GM15510 (cell line): ENCODE data around the gene PARP3.
A peak's percentile ranks its signal among the peaks of the same experiment; 100 is the strongest.

Experiments
- POLR2A ChIP-seq: IDR thresholded peaks from 3 replicates; pipeline ENCODE4 v1.6.1; 2011; ENCODE audit warnings: borderline replicate concordance; ENCODE audit not compliant: insufficient read length; ENCODE audit errors: extremely low read depth

The PARP3 gene

GRCh38 chr3:51931756-51932155 is 10.4 kb upstream of the PARP3 start:
- TF ChIP-seq POLR2A: no peak

GRCh38 chr3:51932471-51933370 is 9.4 kb upstream of the PARP3 start:
- TF ChIP-seq POLR2A: no peak

DNA sequence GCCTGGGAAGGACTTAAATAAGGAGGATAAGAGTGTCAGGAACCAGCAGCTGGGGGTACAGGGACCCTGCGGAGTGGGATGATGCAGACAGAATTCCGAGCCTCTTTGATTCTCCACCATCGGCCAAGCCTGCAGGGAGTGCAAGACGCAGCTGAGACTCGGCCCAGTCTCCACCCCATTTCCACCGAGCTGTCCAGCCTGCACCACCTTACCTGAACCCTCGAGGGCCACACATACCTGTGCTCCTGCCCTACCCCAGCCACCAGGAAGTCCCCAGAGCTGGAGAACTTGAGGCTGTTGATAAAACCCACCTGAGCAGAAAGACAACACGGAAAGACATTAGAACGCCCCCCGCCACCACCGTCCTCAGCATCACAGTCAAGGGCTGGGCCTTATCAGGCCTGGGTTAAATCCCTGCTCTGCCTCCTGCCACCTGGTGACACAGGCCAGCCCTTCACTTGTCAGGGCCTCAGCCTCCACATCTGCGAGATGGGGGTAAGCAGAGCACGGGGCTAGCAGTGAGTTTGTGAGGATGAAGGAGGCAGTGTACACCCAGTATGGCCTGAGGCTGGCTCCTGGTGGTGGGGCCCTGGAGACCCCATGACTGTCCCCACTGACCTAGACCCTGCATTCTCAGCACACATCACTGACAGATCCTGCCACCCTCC is 8.6 kb upstream of the PARP3 start:
- TF ChIP-seq POLR2A: no peak

DNA sequence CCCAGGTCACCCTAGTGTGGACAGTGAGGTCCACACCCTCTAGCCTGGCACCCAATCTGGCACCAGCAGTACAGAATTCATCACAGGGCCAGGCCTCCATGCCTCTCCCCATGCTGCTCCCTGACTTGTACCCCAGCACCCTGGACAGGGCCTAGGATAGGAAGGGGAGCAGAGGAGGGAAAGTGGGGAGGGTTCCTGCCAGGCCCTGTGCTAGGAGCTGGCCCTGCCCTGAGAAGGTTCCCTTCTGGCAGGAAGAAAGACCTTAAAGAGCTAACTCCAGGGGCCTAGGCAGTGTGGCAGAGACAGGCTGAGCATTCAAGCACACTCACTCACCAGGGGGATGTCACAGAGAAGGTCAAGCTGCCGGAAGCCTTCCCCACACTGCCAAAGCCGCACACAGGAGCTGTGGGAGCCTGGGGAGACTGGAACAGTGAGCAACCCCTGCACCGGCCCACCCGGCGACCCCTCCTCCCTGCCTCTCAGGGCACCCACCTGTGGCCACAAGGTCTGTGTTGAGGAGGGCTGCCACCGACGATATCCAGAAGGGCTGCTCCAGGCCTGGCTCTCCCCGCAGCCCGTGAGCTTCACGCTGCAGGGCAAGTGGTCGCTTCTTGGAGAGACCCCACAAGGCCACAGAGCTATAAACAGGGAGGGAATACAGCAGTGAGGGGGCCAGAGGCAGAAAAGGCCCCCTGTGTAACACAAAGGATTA is 7.9 kb upstream of the PARP3 start:
- TF ChIP-seq POLR2A: no peak

DNA sequence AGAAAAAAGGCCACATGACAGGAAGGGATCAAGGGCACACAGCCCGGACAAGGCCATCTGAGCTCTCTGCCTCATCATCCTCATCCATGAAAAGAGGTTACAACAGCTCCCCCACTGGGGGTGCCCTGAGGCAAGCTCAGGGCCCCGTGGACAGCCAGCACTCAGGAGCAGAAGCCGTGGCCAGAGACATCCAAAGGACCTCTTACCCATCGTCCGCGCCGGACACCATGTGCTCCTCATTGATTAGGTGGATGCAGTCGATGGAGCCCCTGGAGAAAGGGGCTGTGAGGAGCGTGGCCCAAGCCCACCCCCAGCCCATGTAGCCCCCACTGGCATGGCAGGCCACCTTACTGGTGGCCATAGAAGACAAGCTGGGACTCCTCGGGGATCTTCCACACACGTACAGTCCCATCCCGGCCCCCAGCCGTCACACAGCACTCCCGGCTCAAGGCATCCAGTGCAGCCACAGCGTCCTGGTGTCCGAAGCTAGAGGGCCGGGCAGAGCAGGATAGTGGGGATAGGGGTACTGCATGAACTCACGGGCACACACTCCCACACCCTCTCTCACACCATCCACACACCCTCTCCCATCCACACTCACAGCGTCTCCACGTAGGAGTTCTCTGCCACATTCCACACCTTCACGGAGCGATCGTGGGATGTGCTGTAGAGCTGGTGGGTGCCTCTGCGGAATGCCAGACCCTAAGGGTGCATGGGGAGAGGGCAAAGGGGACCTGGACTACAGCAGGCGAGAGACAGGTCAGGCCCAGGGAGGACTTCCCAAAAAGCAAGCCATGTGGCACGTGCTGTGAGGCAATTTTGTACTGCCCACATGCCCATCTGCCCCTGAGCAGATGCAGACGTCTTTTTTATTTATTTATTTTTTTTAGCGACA is 6.9 kb upstream of the PARP3 start:
- TF ChIP-seq POLR2A: no peak

GRCh38 chr3:51935886-51936755 is 6.0 kb upstream of the PARP3 start:
- TF ChIP-seq POLR2A: no peak

GRCh38 chr3:51937014-51937413 is 5.1 kb upstream of the PARP3 start:
- TF ChIP-seq POLR2A: no peak

GRCh38 chr3:51937611-51938450 is 4.3 kb upstream of the PARP3 start:
- no peak for TF ChIP-seq POLR2A

DNA sequence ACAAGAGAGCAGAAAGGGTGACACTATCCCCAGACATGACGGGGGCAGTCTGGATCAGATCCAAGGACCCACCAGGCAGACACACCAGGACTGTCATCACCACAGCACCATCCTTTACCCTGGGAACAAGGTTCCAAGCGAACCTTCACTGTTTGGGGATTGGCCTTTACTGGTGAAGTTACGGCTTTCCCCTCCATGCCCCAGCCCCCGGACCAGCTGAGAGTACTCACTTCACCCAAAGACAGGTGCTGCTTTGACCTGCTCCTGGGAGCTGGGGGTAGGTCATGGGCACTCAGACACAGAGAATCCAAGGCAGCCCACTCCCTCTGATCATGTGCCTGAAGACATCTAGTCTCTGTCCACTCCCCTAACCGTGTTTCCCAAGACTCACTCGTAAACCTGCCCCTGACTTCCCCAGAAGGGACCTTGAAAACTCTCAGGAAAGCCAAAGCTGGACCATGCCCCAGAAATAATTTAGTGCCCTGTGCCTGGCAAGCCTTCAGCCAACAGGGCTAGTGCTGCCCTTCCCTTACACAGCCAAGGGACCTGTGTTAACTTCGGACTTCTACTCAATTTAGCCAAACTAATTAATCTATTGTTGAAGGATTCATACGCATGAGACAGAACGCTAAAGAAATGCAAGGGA is 3.3 kb upstream of the PARP3 start:
- no peak for TF ChIP-seq POLR2A

DNA sequence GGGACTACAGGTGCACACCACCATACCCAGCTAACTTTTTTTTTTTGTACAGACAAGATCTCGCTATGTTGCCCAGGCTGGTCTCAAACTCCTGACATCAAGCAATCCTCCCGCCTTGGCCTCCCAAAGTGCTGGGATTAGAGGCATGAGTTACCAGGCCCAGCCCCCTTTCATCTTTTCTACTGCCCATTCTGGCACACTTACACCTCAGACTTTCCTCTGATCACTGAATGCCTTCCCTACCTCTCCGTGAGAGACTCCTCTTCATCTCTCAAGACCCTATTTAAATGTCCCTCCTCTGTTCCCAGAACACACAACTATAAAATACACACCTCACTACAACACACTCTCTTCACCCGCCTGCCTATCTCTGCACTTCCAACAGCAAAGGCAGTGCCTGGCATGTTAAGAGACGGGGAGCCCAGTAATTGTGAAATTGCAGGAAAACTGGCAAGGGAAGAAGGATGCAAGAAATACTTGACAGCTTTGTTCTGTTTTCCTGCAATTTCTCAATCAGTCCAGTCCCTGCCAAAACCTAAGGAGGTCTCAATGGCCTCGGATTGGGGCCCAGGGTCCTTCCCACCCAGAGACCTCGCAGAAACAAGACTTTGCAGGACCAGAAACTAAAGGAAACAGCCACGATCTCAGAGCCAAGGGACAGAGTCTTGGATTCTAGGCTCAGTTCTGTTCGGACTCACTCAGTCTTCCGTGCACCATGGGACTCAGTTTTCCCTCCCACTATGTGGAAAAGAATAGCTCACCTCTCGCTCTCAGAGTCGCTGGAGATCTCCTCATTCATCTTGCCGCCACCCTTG is 1.3 kb upstream of the PARP3 start:
- TF ChIP-seq POLR2A: no peak

DNA sequence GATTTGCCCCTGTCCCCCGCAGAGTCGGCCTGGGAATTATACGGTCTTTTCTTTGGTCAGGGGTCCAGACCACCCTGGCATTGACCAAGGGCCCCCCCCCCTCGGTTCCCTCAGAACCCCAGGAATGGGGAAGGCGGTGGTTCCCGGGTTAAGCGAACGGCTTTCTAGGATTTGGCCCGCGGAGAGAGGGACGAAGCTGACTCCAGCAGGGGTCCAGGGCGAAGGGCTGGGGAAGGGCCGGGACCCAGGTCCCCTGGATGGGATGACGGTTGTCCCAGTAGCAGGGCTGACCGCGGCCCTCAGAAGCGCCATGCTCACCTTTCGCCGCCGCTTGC is 733 bp upstream of the PARP3 start:
- TF ChIP-seq POLR2A: no peak

DNA sequence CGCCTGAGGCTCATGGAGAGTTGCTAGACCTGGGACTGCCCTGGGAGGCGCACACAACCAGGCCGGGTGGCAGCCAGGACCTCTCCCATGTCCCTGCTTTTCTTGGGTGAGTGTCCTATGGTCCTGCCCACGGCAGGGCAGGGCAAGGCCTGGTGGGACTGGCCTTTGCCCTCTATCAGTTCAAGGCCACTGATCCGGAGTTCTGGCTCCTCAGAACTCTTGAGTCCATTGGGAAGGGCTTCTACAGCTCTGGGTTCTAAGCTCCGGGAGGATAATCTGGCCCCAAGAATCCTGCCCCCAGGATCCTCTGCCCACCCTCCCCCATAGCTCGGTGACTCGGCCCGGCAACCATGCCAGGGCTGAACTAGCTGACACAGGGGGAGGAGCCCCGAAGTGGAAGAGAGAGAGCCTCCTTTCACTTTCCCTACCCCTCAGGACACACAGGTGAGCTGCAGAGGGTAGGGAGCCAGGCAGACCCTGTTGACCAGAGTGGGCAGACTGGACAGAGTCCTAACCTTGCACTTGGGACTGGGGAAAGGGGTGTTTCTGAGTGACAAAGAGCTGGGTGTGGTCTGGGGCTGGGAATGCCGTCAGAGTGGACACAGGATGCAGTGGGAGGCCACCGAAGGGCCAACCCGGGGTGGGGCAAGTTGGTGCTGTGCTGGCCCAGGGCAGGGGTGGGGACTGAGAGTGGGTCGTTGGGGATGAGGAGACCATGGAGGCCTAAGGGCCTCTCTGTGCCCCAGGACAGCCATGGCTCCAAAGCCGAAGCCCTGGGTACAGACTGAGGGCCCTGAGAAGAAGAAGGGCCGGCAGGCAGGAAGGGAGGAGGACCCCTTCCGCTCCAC is 664 bp downstream of the PARP3 start:
- peak; percentile 41 for TF ChIP-seq POLR2A
